Left ventricle myocardium inferior (tissue), 1 donor: Measurements from ENCODE around the gene OOSP4B. TPM values are rescaled to one million over a fixed set of nuclear protein-coding genes. Genes with fewer than 3 reads are reported as not detected.

ENCODE experiments used
- DNase-seq: peaks from one replicate; pipeline ENCODE4 v3.0.0-alpha.2; 2020
- H3K27ac ChIP-seq: fragments of 200-600 bp; replicated peaks from 2 replicates; pipeline ENCODE4 v1.8.0; 2021
- H3K27me3 ChIP-seq: fragments of 200-600 bp; 2 replicates; pipeline ENCODE4 v1.8.0; 2021; ENCODE audit warnings: low read depth
- H3K36me3 ChIP-seq: fragments of 200-600 bp; 2 replicates; pipeline ENCODE4 v1.8.0; 2021
- H3K4me1 ChIP-seq: fragments of 200-600 bp; 2 replicates; pipeline ENCODE4 v1.8.0; 2021
- H3K4me3 ChIP-seq: fragments of 200-600 bp; 2 replicates; pipeline ENCODE4 v1.8.0; 2021; ENCODE audit warnings: mild to moderate bottlenecking, moderate library complexity
- H3K9me3 ChIP-seq: fragments of 200-600 bp; replicated peaks from 2 replicates; pipeline ENCODE4 v1.8.0; 2021
- intact Hi-C: fragments of 100-400 bp; cut with micrococcal nuclease; formaldehyde crosslinking; loops from one replicate; pipeline ENCODE4 v1.11.0; 2022
- total RNA-seq: library from RNA; stranded (reverse); fragmentation: NEBNext Ultra II Directional; extraction: Animal tissue kit (Norgen Biotek cat#: 25700); gene quantifications from one replicate; pipeline ENCODE4 v1.2.1, GENCODE V29; 2021
- TF ChIP-seq, protein P1 (sequence below): fragments of 200-600 bp; IDR thresholded peaks from 2 replicates; pipeline ENCODE4 v1.8.0; 2021; ENCODE audit warnings: antibody characterized with exemption, mild to moderate bottlenecking, borderline replicate concordance
- donor health status: DM: no; HTN: yes; CAD: no; lungs with severe emphysema.

OOSP4B gene
- total RNA-seq, 1 donor from 2014 or later = not detected

DNA sequence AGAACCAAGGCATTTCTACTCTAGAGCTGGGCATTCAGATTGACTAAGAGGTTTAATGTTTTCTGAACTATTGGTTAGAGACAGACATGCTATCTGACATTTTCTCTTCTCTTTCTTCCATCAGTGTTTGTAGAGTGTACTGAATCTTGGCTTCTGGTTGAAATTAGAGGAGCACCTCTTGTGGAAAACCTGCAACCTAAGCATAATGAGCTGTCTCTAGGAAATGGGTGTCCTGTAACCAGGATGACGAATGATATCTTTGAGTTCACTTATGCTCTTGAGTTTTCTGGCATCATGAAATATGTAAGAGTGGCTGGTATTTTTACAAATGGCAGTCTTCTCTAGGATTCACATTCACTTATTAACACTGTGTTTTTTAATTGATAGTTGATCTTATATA lies 33.8 kb upstream of the OOSP4B start:
- H3K27me3 ChIP-seq = no peaks in the 10 kb centered on the region
- H3K36me3 ChIP-seq = no peaks in the 10 kb centered on the region
- intact Hi-C loops = no loop called here
- no peaks in the 10 kb centered on the region for H3K9me3 ChIP-seq
- no peak overlapping the region for H3K4me3 ChIP-seq
- no peak for DNase-seq
- no peaks in the 10 kb centered on the region for H3K4me1 ChIP-seq
- TF ChIP-seq, protein P1, sequence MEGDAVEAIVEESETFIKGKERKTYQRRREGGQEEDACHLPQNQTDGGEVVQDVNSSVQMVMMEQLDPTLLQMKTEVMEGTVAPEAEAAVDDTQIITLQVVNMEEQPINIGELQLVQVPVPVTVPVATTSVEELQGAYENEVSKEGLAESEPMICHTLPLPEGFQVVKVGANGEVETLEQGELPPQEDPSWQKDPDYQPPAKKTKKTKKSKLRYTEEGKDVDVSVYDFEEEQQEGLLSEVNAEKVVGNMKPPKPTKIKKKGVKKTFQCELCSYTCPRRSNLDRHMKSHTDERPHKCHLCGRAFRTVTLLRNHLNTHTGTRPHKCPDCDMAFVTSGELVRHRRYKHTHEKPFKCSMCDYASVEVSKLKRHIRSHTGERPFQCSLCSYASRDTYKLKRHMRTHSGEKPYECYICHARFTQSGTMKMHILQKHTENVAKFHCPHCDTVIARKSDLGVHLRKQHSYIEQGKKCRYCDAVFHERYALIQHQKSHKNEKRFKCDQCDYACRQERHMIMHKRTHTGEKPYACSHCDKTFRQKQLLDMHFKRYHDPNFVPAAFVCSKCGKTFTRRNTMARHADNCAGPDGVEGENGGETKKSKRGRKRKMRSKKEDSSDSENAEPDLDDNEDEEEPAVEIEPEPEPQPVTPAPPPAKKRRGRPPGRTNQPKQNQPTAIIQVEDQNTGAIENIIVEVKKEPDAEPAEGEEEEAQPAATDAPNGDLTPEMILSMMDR = no peak
- no peak overlapping the region for H3K27ac ChIP-seq

DNA sequence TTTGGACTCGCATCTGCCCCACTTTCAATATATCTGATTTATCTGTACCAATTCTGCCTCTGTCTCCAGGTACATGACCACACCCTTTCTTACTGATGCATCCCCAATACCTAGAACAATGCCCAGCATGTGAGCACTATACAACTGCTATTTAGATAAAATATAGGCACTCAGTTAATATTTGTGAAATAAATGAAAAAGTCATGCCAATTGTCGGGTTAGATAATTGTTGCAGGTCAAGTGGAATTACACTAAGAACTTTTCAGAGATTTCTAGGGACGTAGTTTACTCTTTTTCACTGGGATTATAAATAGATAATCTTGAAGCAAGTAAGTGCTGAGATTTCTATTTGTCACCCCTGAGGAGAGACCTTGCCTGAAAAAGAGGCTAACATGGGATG lies 32.6 kb upstream of the OOSP4B start:
- peaks cover 6% of the 10 kb centered on the region for H3K9me3 ChIP-seq
- no peaks in the 10 kb centered on the region for H3K4me1 ChIP-seq
- no peak for DNase-seq
- no peaks in the 10 kb centered on the region for H3K27me3 ChIP-seq
- H3K36me3 ChIP-seq = no peaks in the 10 kb centered on the region
- H3K27ac ChIP-seq = no peak overlapping the region
- no peak overlapping the region for H3K4me3 ChIP-seq
- intact Hi-C loops = no loop called here
- TF ChIP-seq, protein P1 = no peak

DNA sequence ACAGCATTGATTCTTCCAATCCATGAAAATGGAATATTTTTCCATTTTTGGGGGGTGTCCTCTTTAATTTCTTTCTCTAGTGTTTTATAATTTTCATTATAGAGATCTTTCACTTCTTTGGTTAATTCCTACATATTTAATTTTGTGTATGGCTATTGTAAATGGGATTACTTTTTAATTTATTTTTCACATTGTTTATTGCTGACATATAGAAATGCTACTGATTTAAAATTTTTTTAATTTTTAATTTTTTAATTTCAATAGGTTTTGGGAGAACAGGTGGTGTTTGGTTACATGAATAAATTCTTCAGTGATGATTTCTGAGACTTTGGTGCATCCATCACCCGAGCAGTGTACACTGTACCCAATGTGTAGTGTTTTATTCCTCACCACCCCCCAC lies 26.6 kb upstream of the OOSP4B start:
- DNase-seq = no peak

DNA sequence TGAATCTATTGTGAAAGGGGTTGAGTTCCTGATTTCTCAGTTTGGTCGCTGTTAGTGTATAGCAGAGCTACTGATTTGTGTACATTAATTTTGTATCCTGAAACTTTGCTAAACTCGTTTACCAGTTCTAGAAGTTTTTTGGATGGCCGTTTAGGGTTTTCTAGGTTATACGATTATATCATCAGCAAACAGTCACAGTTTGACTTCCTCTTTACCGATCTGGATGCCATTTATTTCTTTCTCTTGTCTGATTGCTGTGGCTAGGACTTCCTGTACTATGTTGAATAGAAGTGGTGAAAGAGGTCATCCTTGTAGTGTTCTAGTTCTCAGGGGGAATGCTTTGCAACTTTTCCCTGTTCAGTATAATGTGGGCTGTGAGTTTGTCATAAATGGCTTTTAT lies 24.6 kb upstream of the OOSP4B start:
- intact Hi-C loops = no loop called here
- H3K27ac ChIP-seq = no peak overlapping the region
- H3K9me3 ChIP-seq = peaks cover 28% of the 10 kb centered on the region
- no peaks in the 10 kb centered on the region for H3K4me1 ChIP-seq
- H3K27me3 ChIP-seq = no peaks in the 10 kb centered on the region
- no peak for DNase-seq
- H3K36me3 ChIP-seq = no peaks in the 10 kb centered on the region
- H3K4me3 ChIP-seq = no peak overlapping the region
- TF ChIP-seq, protein P1 = no peak

More for the DNA sequence above, 26.6 kb upstream of the OOSP4B start:
- Histone ChIP-seq H3K36me3 (no peaks in the 10 kb centered on the region), H3K27ac (no peak overlapping the region), H3K27me3 (no peaks in the 10 kb centered on the region), H3K4me1 (no peaks in the 10 kb centered on the region), H3K4me3 (no peak overlapping the region), H3K9me3 (peaks cover 28% of the 10 kb centered on the region)
- TF ChIP-seq, protein P1 = no peak
- intact Hi-C loops = no loop called here

DNA sequence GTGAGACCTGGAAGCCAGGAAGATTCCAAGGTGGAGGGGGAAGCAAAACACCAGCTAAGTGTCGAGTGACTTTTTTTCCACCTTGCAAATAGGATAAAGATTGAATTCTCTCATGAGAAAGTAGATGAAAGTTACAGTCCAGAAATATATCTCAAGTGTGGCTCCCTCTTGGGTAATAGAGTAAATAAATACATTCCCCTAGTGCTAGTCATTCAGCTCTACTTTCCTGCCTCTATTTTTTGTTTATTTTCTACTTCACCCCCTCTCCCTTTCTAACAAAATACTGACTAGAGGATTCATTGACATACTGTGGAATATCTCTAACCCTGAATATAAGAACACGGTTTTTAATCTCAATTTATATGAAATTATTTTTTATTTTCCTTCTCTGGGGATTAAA lies 19.2 kb upstream of the OOSP4B start:
- no peaks in the 10 kb centered on the region for H3K36me3 ChIP-seq

More for the DNA sequence above, 19.2 kb upstream of the OOSP4B start:
- DNase-seq = no peak
- TF ChIP-seq, protein P1 = no peak
- no peak overlapping the region for H3K4me3 ChIP-seq
- H3K9me3 ChIP-seq = peaks cover 6% of the 10 kb centered on the region
- intact Hi-C loops = no loop called here
- no peaks in the 10 kb centered on the region for H3K27me3 ChIP-seq
- H3K27ac ChIP-seq = no peak overlapping the region
- no peaks in the 10 kb centered on the region for H3K4me1 ChIP-seq
